HG02852 (cell line): ENCODE data around the gene ABCG1.
"Not testable (repeated sequence)": the region's sequence is repeated elsewhere in the genome, so short reads cannot be mapped to it uniquely, and the experiment has no call there.

ENCODE experiments used
- ATAC-seq: cut with Tn5 transposase; IDR thresholded peaks from one replicate; pipeline ENCODE4 v1.9.1; 2021; ENCODE audit warnings: mild to moderate bottlenecking, moderate library complexity; ENCODE audit not compliant: unreplicated experiment

Gene ABCG1

GRCh38 chr21:42218836-42219605, at the start of gene ABCG1:
Gene ABCG1, plus strand, starts transcription at chr21:42219140. Its CDS starts 123 bp downstream, at chr21:42219263.
- ATAC-seq = no peak

- no peak for ATAC-seq
Observed at GRCh38 chr21:42169758-42170157, 49.2 kb upstream of the ABCG1 start.

- ATAC-seq = no peak
Observed at GRCh38 chr21:42171091-42172053, 47.6 kb upstream of the ABCG1 start.

GRCh38 chr21:42172596-42173483, 46.1 kb upstream of the ABCG1 start:
- no peak for ATAC-seq

- no peak for ATAC-seq
Observed at GRCh38 chr21:42174173-42174572, 44.8 kb upstream of the ABCG1 start.

DNA sequence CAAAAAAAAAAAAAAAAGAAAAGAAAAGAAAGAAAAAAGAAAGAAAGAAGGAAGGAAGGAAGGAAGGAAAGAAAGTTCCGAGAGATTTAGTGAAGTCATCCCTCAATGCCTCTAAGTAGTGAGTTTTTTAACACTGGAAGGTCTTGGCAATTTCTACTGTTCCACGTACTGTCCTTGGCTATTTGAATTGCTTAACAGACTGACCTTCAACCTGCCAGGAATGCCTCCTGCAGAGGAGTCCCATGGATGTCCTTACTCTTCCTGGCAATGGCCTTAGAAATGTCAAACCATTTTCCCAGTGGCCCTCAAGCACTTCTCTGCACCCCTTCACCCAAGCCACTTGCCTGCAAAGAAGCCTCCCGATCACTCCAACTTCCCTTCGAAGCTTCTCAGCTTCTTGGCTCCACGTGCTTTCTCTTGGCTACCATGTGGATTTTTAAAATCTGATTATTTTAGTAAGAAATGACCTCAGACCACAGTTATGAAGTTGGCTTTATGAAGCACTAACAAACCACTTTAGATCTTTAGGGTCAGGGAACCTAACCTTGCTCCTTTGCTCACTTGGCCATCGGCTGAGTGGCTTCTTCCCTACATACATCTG, 43.7 kb upstream of the ABCG1 start:
- no peak for ATAC-seq

GRCh38 chr21:42176859-42177258, 42.1 kb upstream of the ABCG1 start:
- no peak for ATAC-seq

DNA sequence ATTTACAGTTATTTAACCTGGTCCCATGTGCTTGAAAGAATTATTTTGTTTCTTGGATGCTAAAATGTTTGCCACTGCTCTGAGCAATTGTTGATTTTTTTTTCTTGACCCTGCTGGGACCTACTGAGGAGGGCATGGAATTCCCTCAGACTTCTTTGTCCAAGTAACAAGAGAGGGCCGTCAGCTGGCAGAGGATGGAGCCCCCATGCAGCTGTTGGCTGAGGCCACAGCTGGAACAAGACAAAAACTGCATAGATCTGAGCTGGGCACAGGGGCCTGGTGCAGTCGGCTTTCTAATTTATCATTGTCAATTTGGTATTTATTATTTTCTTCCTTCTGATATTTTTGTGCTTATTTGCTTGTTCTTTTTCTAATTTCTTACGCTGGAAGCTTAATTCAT, 39.6 kb upstream of the ABCG1 start:
- ATAC-seq = no peak

DNA sequence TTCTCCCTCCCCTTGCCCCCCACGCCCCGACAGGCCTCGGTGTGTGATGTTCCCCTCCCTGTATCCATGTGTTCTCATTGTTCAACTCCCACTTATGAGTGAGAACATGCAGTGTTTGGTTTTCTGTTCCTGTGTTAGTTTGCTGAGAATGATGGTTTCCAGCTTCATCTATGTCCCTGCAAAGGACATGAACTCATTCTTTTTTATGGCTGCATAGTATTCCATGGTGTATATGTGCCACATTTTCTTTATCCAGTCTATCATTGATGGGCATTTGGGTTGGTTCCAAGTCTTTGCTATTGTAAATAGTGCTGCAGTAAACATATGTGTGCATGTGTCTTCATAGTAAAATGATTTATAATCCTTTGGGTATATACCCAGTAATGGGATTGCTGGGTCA, 38.9 kb upstream of the ABCG1 start:
- ATAC-seq = not testable (repeated sequence)

DNA sequence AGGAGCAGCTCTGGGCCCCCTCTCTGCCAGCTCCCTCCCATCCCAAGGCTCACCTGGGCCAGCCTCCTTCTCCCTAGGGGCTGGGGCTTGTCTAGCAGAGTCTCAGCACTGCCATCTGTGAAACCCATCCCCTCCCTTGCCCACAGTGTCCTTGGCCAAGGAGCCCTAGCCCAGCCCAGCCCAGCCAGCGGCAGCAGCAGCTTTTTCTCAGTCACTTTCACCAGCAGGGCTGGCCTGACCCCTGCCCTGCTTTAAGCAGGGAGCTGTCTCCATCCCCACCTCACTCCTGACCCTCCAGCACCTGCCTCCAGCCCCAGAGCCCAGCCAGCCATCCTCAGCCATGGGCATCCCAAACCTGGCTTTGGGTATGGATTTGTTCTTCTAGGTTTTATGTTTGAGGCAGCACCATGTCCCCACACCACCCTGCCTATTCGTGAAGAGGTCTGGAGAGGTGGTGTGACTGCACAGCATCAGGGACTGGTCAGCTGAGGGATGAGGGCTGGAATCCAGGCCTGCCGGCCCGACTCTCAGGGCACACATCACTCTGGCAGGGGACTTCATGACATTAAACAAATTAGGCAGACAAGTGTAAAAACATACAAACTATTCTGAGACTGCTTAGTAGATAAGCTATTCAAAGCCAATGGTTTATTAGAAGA, 36.1 kb upstream of the ABCG1 start:
- no peak for ATAC-seq

- ATAC-seq = no peak
Observed at GRCh38 chr21:42183374-42184266, 35.3 kb upstream of the ABCG1 start.

DNA sequence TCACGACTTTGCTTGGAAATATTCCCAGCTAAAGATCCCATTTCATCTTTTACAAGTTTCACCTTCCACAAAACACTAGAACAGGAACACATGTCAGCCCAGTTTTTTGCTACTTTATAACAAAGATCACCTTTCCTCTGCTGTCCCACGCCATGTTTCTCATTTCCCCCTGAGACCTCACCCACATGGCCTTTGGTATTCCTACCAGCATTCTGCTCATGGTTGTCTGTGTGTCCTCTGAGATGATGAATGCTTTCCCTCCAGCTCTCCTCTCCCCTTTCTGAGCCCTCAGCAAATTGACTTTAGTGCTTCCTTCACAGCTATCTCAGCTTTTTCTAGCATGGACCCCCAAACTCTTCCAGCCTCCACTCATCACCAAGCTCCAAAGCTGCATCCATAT, 32.3 kb upstream of the ABCG1 start:
- no peak for ATAC-seq

DNA sequence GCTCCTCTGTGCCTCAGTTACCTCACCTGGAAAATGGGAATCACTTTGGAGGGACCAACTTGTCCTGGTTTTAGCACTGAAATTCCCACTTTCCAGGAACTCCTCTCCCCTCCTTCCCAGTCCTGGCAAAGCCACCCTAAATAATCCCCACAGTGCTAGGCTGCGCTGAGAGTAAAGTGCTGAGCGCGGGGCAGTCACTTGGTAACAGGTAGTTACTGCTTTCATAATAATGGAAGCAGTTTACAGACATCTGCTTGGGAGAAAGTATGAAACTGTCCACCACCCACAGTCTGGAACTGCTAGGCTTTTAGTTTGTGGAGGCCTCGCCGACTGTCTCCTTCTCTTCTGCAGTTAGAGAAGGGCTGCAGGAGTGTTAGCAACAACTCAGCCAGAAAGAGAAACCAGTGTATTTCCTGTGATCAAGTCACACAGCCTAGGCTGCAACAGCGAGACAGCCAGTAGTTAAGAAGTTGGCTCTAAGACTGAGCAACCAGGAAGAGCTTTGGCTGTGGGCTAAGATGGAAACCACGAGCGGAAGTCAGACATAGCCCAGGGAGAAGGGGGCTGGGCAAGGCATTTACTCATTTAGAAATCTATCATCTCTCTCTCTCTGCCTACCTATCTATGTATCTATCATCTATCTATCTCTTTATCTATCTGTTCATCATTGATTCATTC, 30.8 kb upstream of the ABCG1 start:
- peak; percentile 96 for ATAC-seq

GRCh38 chr21:42188663-42189062, 30.3 kb upstream of the ABCG1 start:
- no peak for ATAC-seq

GRCh38 chr21:42189431-42189830, 29.5 kb upstream of the ABCG1 start:
- ATAC-seq = no peak

GRCh38 chr21:42189860-42190485, 29.0 kb upstream of the ABCG1 start:
- ATAC-seq = no peak

DNA sequence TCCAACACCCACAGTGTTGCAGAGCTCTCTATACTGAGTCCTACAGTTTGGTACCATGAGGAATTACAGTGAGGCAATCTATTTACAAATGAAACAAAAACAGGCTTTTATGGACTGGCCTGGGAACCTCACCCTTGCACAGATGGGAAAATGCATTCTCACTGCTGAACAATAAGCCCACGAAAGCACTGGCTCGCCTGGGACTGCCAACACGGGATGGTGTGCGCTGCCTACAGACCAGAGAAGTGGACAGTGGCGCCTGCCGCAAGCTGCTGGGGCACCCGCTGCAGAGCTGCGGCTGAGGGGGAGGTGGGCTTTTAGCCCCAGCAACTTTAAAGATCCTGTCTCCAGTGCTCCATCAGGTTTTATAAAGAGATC, 28.5 kb upstream of the ABCG1 start:
- ATAC-seq = no peak

GRCh38 chr21:42191064-42191463, 27.9 kb upstream of the ABCG1 start:
- ATAC-seq = no peak
